Kidney (tissue), 14 donors: ENCODE measurements around the gene FKBP3. TPM values are rescaled to one million over a fixed set of nuclear protein-coding genes. Genes with fewer than 3 reads are reported as not detected.

Source experiments
- DNase-seq, 5 donors: peaks; one replicate each; pipeline ENCODE4 v3.0.0-alpha.2; 2013 to 2020
- FAIRE-seq: peaks from 2 replicates; lab custom pipeline; 2012; peaks lifted over from hg19 to GRCh38; lab: Jason Lieb, UNC
- H3K27ac ChIP-seq, 2 donors: one replicate each; pipeline ENCODE4 v1.7.0; 2013; ENCODE audit warnings: low read depth in 2 of 2, low read length in 2 of 2, inconsistent platforms in 1 of 2
- H3K27me3 ChIP-seq: one replicate; pipeline ENCODE4 v1.7.1; 2013; ENCODE audit warnings: low read length, inconsistent platforms; ENCODE audit not compliant: control insufficient read depth, insufficient read depth
- H3K36me3 ChIP-seq, 3 donors: one replicate each; pipeline versions ENCODE4 v1.7.0 to v1.7.1; 2013; ENCODE audit warnings: low read length in 3 of 3, control low read depth in 1 of 3, inconsistent platforms in 1 of 3; ENCODE audit not compliant: insufficient read depth in 3 of 3, control insufficient read depth in 2 of 3
- H3K4me1 ChIP-seq, 3 donors: one replicate each; pipeline versions ENCODE4 v1.7.0 to v1.7.1; 2013; ENCODE audit warnings: low read length in 3 of 3, inconsistent platforms in 1 of 3, low read depth in 1 of 3; ENCODE audit not compliant: control insufficient read depth in 2 of 3, insufficient read depth in 2 of 3
- H3K4me3 ChIP-seq, 3 donors: one replicate each; pipeline versions ENCODE4 v1.7.0 to v1.8.1; 2013; ENCODE audit warnings: low read length in 3 of 3, control low read depth in 1 of 3, inconsistent platforms in 1 of 3
- H3K9ac ChIP-seq, 3 donors: one replicate each; pipeline versions ENCODE4 v1.7.0 to v1.7.1; 2013; ENCODE audit warnings: low read length in 3 of 3, control low read depth in 1 of 3, inconsistent platforms in 1 of 3
- H3K9me3 ChIP-seq, 3 donors: one replicate each; pipeline versions ENCODE4 v1.7.0 to v1.7.1; 2013; ENCODE audit warnings: low read length in 3 of 3, control low read depth in 1 of 3, inconsistent platforms in 1 of 3; ENCODE audit not compliant: control insufficient read depth in 2 of 3, insufficient read depth in 1 of 3
- CTCF ChIP-seq: IDR thresholded peaks from 3 replicates; pipeline ENCODE4 v1.5.1; 2012; ENCODE audit warnings: mild to moderate bottlenecking, moderate library complexity, borderline replicate concordance; ENCODE audit not compliant: insufficient read depth; ENCODE audit errors: extremely low read depth
- intact Hi-C: fragments of 100-400 bp; cut with DNase I; formaldehyde crosslinking; loops from one replicate; pipeline ENCODE4 v1.11.1; 2022
- polyA plus RNA-seq: library from polyadenylated mRNA; stranded (reverse); fragments of 350-450 nt; fragmentation: Illumina TruSeq; extraction: RNeasy Lipid Tissue Mini Kit (QIAGEN cat#74804); gene quantifications from one replicate; pipeline ENCODE4 v1.2.3, GENCODE V29; 2014; ENCODE audit warnings: low read depth, low replicate concordance; ENCODE audit not compliant: insufficient read depth
- total RNA-seq: library from RNA; stranded (reverse); fragmentation: NEBNext Ultra II Directional; extraction: Animal tissue kit (Norgen Biotek cat#: 25700); gene quantifications from one replicate; pipeline ENCODE4 v1.2.1, GENCODE V29; 2021
- donor health status: control.
- donor health status: control.
- donor health status: control.
- donor health status: control.
- donor health status: control.
- donor health status: DM: yes; HTN: yes; CAD: no.
- donor health status: Normal renal cell carcinoma (clear cell type).

The FKBP3 gene
- total and polyA plus RNA-seq, 2 donors from 2014 or later, result 52.7 to 122 TPM

DNA sequence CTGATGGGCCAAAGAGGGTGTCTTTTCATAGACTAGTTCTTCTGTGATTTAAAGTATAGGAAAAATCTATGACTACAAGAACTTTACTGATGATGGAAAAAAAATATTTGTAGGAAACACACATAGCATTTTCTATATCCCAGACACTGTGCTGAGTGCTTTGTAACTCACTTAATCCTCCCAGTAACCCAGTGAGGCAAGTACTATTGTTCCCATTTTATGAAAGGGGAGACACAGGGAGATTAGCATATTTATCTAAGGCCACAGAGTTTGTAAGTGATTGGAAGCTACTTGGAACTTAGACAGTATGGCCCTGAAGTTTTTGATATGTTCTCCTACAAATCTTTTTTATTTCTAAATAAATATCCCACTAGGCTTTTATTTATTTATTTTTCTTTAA is 30.5 kb downstream of the FKBP3 start:
- no peak for TF ChIP-seq CTCF
- no peak overlapping the region for H3K9ac ChIP-seq
- H3K4me1 ChIP-seq, result no peaks in the 10 kb centered on the region
- no peaks in the 10 kb centered on the region for H3K27me3 ChIP-seq
- intact Hi-C loops, result no loop called here
- no peak overlapping the region for H3K4me3 ChIP-seq
- H3K36me3 ChIP-seq, result peaks cover 2 to 21% (median 9%) of the 10 kb centered on the region in 3 donors
- H3K9me3 ChIP-seq, result no peaks in the 10 kb centered on the region
- no peak overlapping the region for H3K27ac ChIP-seq
- FAIRE-seq (no peak), DNase-seq (no peak)

- H3K36me3 ChIP-seq, result peaks cover 0 to 20% (median 5%) of the 10 kb centered on the region in 3 donors
- no peak for FAIRE-seq
Observed at GRCh38 chr14:45096218-45096617, 38.1 kb downstream of the FKBP3 start.

DNA sequence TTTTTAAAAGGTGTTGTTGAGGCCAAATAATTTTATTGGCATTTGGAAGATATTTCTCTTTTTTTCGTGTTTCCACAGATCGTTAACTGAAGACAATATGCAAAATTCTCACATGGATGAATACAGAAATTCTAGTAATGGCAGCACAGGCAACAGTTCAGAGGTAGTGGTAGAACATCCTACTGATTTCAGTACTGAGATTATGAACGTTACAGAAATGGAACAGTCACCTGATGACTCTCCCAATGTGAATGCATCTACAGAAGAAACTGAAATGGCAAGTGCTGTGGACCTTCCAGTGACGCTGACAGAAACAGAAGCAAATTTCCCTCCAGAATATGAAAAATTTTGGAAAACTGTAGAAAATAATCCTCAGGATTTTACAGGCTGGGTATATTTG is 39.1 kb downstream of the FKBP3 start:
- Histone ChIP-seq H3K4me3 (no peak overlapping the region), H3K36me3 (peaks cover 0 to 20% (median 5%) of the 10 kb centered on the region in 3 donors), H3K27me3 (no peaks in the 10 kb centered on the region), H3K9me3 (no peaks in the 10 kb centered on the region), H3K9ac (no peak overlapping the region), H3K4me1 (no peaks in the 10 kb centered on the region), H3K27ac (no peak overlapping the region)
- TF ChIP-seq CTCF, result no peak
- no peak for DNase-seq
- FAIRE-seq, result no peak
- intact Hi-C loops, result no loop called here

More at GRCh38 chr14:45096218-45096617, 38.1 kb downstream of the FKBP3 start:
- Histone ChIP-seq H3K4me1 (no peaks in the 10 kb centered on the region), H3K27ac (no peak overlapping the region), H3K9ac (no peak overlapping the region), H3K27me3 (no peaks in the 10 kb centered on the region), H3K9me3 (no peaks in the 10 kb centered on the region), H3K4me3 (no peak overlapping the region)
- intact Hi-C loops, result no loop called here
- no peak for TF ChIP-seq CTCF
- no peak for DNase-seq

- H3K27ac ChIP-seq, result no peak overlapping the region
- H3K27me3 ChIP-seq, result no peaks in the 10 kb centered on the region
- DNase-seq (no peak), FAIRE-seq (no peak)
- intact Hi-C loops, result no loop called here
- no peaks in the 10 kb centered on the region for H3K9me3 ChIP-seq
- H3K9ac ChIP-seq, result no peak overlapping the region
- no peak for TF ChIP-seq CTCF
- H3K4me1 ChIP-seq, result no peaks in the 10 kb centered on the region
- H3K36me3 ChIP-seq, result peaks cover 0 to 20% (median 5%) of the 10 kb centered on the region in 3 donors
- no peak overlapping the region for H3K4me3 ChIP-seq
Observed at GRCh38 chr14:45094275-45094674, 40.0 kb downstream of the FKBP3 start.
